Retinal pigment epithelial cell (primary cell): ENCODE results near the gene YIF1B.

Experiments
- DNase-seq: peaks from one replicate; pipeline ENCODE4 v3.0.0-alpha.2; 2010; ENCODE audit warnings: low read depth
- H3K4me3 ChIP-seq: 2 replicates; pipeline ENCODE4 v1.5.1; 2011; ENCODE audit warnings: mild to moderate bottlenecking, low read length, control low read depth, moderate library complexity
- TF ChIP-seq, protein P1 (sequence below): conservative IDR thresholded peaks from 2 replicates; pipeline ENCODE4 v1.5.1; 2011; ENCODE audit warnings: low read depth, low read length, control low read depth, inconsistent platforms

The YIF1B gene

DNA sequence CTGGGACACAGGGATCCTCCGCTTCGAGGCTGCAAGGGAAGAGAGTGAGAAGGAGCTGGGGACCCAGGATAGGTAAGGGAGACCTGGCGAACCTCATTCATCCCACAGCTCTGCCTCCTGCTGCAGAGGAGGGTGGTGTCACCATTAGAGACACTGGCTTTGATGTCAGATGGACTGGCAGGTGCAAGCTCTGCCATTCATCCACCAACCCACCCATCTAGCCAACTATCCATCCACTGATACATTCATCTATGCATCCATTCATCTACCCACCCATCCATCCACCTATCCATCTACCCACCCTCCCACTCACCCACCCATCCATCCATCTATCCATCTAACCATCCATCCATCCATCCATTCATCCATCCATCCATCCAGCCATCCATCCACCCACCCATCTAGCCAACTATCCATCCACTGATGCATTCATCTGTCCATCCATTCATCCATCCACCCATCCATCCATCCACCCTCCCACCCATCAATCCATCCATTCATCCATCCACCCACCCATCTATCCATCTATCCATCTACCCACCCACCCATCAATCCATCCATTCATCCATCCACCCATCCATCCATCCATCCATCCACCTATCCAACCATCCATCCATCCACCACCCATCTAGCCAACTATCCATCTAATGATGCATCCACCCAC, 6.0 kb downstream of the YIF1B start:
- no peak for DNase-seq
- TF ChIP-seq, protein P1, sequence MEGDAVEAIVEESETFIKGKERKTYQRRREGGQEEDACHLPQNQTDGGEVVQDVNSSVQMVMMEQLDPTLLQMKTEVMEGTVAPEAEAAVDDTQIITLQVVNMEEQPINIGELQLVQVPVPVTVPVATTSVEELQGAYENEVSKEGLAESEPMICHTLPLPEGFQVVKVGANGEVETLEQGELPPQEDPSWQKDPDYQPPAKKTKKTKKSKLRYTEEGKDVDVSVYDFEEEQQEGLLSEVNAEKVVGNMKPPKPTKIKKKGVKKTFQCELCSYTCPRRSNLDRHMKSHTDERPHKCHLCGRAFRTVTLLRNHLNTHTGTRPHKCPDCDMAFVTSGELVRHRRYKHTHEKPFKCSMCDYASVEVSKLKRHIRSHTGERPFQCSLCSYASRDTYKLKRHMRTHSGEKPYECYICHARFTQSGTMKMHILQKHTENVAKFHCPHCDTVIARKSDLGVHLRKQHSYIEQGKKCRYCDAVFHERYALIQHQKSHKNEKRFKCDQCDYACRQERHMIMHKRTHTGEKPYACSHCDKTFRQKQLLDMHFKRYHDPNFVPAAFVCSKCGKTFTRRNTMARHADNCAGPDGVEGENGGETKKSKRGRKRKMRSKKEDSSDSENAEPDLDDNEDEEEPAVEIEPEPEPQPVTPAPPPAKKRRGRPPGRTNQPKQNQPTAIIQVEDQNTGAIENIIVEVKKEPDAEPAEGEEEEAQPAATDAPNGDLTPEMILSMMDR = no peak
- no peak overlapping the region for H3K4me3 ChIP-seq

DNA sequence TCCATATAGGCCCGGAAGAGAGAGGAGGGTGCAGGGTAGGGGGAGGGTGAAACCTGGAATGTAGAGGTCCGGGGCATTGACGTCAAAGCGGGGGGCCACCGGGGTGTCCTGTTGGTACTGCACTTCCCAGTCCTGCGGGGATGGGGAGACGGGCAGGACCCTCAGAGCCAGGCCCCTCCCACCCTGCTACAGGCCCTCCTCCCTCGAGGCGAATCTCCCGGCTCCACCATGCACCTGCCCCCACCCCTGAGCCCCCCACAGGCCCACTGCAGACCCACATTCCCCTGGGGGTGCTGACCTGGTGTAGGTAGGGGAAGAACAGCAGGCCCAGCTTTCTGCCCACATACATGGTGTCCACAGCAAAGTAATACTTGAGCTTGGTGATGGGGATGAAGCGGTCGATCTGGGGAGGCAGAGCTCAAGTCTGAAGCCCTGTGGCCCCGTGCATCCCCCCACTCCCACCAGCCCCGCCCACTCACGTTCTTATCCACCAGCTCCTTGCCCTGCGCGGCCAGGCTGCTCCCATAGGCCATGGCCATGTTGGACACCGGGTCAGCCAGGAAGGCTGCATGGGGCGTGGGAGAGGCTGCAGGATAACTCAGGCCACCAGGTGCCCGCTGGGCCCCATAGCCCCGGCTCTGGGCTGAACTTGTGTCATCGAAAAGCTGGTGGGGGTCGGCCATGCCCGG, 6.7 kb downstream of the YIF1B start:
- no peak for DNase-seq
- TF ChIP-seq, protein P1 = no peak
- H3K4me3 ChIP-seq = no peak overlapping the region

DNA sequence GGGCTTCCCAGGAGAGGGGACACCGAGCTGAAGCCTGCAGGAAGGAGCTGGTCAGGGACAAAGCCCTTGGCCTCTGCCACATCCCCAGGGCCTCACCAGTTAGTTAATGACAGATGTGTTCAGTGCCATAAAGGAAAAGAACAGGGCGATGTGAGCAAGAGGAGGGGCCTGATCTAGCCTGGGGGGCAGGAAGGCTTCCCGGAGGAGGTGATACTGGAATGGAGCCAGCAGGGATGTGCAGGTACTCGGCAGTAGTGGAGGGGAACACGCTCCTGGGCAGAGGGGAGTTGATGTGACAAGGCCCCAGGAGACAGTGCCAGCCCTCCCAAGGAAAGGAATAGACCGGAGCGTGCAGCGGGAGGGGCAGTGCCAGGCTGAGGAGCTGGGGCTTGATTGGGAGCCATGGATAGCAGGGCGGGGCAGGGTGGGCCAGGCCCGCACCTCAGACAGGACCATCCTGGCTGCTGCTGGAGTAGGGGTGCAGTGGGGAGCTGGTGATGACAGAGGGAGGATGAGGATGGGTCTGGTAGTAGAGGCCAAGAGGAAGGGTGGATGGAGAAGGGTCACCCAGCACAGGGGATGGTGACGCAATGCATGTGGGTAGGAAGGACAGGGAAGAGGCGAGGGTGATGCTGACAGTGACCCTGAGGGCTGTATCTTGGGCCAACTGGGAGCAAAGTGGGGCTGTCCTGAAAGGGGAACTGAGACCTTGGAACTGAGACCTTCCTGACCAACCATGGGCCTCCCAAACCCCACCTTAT, 7.6 kb downstream of the YIF1B start:
- no peak for DNase-seq
- no peak overlapping the region for H3K4me3 ChIP-seq
- TF ChIP-seq, protein P1 = no peak

DNA sequence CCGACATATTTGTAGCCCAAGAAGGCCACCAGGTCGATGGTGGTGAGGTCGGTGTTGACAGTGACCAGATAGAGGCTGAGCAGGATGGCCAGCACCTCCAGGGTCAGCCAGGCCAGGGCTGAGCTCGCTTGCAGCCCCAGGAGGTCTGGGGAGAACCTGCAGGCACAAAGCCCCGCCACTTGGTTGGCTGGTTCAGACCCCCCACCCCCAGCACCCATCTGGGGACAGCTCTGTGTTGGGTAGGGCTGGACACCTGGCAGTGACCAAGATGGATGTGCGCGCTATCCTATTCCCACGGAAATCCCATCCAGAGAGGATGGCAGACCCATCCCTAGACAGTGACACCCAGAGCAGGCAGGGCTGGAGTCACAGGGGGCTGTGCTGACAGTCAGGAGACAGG, 8.2 kb downstream of the YIF1B start:
- no peak for DNase-seq
- TF ChIP-seq, protein P1 = no peak
- no peak overlapping the region for H3K4me3 ChIP-seq

DNA sequence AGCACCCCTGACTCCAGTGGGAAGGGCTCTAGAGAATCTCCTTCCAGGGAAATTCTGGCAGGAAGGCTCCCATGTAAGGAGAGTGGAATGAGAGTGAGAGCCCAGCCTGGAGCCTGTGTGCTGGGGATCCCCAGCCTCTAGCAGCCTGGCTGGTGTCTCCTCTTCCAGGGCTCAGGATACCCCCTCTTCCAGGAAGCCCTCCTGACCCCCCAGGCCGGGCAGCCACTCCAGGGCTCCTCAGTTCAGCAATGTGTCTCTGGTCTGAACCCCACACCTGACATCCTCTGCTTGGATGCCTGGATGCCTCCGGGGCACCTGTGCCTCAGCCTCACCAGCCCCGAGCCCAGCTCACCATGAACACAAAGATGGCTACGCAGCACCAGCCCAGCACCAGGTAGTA, 8.7 kb downstream of the YIF1B start:
- H3K4me3 ChIP-seq = no peak overlapping the region
- TF ChIP-seq, protein P1 = no peak
- DNase-seq = no peak

DNA sequence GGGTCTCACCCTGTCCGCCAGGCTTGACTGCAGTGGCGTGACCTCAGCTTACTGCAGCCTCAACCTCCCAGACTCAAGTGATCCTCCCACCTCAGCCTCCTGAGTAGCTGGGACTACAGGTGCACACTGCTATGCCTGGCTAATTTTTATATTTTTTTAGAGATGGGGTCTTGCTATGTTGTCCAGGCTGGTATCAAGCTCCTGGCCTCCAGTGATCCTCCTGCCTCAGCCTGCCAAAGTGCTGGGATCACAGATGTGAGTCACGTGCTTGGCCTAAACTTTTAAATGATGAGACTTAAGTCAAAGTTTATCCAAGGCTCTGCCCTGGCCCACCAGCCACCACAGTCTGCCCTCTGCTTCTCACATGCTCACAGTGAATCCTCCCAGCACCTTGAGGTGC, 9.5 kb downstream of the YIF1B start:
- TF ChIP-seq, protein P1 = no peak
- no peak for DNase-seq
- H3K4me3 ChIP-seq = no peak overlapping the region
